ENCODE results near the gene SLK.

DNA sequence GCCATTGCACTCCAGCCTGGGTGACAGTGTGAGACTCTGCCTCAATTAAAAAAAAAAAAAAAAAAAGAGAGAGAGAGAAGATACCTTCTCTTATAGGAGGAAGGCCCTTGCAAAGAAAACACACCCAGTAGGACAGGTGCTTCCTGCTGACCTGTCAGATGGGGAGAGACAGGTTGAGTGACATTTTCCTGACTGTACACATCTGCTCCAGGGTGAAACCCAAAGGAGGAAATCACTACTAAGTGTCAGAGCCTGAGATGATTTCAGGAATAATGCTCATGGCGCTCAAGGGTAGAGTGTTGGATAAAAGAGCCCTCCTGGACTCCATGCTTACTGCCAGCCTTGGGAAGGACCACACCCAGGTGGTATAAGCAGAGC, 47.3 kb upstream of the SLK start:
- TF ChIP-seq CTCF (IDR thresholded peaks at IDR 0.05) (no peak), POLR2AphosphoS5 (IDR thresholded peaks at IDR 0.05) (no peak)
